Lower leg skin (tissue), 3 donors: Measurements from ENCODE around the gene KRTAP10-5.

ENCODE experiments used
- CTCF ChIP-seq, 3 donors: fragments of 450-650 bp; IDR thresholded peaks; one replicate each; pipeline ENCODE4 v1.5.1; 2016; ENCODE audit warnings: antibody characterized with exemption in 3 of 3, mild to moderate bottlenecking in 3 of 3, moderate library complexity in 2 of 3
- POLR2A ChIP-seq, 2 donors: fragments of 450-650 bp; IDR thresholded peaks; one replicate each; pipeline ENCODE4 v1.6.1; 2016 to 2017; ENCODE audit warnings: antibody characterized with exemption in 2 of 2, mild to moderate bottlenecking in 1 of 2, moderate library complexity in 1 of 2

GRCh38 chr21:44623575-44623974, 43.2 kb upstream of the KRTAP10-5 start:
- no peak for TF ChIP-seq CTCF (IDR thresholded peaks at IDR 0.05)
- no peak for TF ChIP-seq POLR2A (IDR thresholded peaks at IDR 0.05)
